Measurements from ENCODE around the gene GNAO1.
A peak's percentile ranks its signal among the peaks of the same experiment; 100 is the strongest.
"Not testable (repeated sequence)": the region's sequence is repeated elsewhere in the genome, so short reads cannot be mapped to it uniquely, and the experiment has no call there.

The GNAO1 gene

GRCh38 chr16:56363181-56363716, 172.0 kb downstream of the GNAO1 start:
- no peak for DNase-seq (ENCODE audit: low read depth in 2 of 2)

GRCh38 chr16:56363781-56364565, 172.7 kb downstream of the GNAO1 start:
- no peak for DNase-seq (ENCODE audit: low read depth in 2 of 2)

DNA sequence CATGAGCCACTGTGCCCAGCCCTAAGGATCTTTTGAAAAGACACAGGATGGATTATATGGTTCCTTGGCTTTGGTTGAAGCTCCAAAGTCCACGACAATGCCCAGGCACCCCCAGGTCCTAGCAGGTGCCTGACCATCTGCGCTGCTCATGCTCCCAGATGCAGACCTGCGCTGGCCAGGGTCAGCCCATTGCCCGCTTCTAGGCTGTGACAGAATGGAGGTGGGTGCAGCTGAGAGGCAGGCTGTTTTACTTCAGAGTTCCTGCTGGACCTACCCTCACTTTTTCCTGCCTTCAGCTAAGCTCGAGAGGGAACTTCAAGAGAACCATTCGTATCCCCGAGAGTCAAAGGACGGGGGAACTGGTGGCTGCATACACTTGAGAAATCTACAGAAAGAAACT, 173.6 kb downstream of the GNAO1 start:
- no peak for DNase-seq (ENCODE audit: low read depth in 2 of 2)

- no peak for DNase-seq (ENCODE audit: low read depth in 2 of 2)
These were observed 174.3 kb downstream of the GNAO1 start for GRCh38 chr16:56365552-56365951.

GRCh38 chr16:56366945-56367344, 175.7 kb downstream of the GNAO1 start:
- DNase-seq (ENCODE audit: low read depth in 2 of 2): no peak

DNA sequence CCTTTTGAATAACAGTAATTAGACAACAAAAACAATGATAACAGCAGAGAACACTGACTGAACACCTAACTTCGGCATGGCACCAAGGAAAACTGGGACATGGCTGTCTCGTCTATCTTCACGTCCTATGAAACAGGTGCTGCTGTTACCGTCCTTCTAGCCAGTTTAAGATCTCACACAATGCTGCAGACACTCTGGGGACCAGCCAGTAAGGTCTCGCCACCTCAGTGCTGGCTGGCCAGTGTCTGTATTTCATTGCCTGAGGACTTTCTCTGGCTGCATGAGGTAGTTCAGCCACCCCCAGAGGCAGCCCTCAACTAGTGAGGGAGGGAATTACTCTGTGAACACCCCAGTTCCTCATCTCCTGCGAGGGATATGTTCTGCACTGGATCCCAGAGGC, 176.5 kb downstream of the GNAO1 start:
- no peak for DNase-seq (ENCODE audit: low read depth in 2 of 2)

GRCh38 chr16:56368545-56368944, 177.3 kb downstream of the GNAO1 start:
- DNase-seq (ENCODE audit: low read depth in 2 of 2): no peak

- DNase-seq (ENCODE audit: low read depth in 2 of 2): no peak
These were observed 177.9 kb downstream of the GNAO1 start for GRCh38 chr16:56369202-56369601.

DNA sequence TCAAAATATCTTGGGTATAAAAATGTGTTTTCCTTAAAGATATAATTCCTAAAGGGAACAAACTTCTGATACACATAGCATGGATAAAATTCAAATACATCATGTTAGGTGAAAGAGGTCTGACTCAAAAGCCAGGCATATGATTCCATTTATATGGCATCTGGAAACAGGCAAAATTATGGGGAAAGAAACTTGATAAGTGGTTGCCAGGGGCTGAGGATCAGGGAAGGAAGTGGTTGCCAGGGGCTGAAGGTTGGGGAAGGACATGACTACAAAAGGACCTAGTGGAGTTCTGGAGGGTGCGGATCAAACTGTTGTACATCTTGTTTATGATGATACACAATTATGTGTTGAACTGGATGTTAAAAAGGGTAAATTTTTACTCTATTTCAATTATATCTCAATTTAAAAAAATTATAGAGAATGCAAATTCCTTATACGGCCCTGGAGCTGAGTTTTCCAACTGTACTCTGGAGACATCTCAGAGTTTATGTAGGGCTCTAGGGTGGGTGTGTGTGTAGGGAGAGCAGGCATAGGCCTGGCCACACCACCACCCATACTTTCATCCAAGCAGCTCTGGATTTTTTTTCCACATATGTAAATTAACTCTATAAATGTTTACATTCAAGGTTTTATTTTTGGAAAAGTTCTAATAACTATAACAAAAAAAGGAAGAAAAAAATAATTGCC, 179.0 kb downstream of the GNAO1 start:
- DNase-seq (ENCODE audit: low read depth in 2 of 2): peak; percentile 9 to 12

GRCh38 chr16:56370875-56371659, 179.8 kb downstream of the GNAO1 start:
- no peak for DNase-seq (ENCODE audit: low read depth in 2 of 2)

GRCh38 chr16:56371660-56371937, 180.3 kb downstream of the GNAO1 start:
- no peak for DNase-seq (ENCODE audit: low read depth in 2 of 2)

DNA sequence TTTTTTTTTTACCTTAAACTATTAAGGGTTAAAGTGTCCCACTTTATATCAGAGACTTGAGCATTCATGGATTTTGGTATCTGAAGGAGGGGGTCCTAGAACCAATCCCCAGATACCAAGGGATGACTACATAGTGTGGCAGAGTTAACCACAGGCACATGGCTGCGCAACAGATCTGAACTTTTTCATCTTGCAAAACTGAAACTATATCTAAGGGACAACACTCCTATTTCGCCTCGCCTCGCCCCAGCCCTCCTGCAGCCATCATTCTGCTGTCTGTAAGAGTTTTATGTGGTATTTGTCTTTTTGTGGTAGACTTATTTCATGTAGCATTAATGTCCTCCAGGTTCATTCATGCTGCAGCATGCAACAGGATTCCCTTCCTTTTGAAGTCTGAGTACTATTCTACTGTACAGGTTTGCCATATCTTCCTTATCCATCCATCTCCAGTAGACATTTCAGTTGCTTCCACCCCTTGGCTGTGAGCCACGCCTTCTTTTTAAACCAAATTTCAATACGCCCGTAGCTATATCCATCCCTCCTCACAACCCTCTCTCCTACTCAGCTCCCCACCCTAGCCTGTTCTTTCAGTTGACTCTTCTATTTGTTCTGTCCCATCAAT, 180.8 kb downstream of the GNAO1 start:
- DNase-seq (ENCODE audit: low read depth in 2 of 2): no peak

DNA sequence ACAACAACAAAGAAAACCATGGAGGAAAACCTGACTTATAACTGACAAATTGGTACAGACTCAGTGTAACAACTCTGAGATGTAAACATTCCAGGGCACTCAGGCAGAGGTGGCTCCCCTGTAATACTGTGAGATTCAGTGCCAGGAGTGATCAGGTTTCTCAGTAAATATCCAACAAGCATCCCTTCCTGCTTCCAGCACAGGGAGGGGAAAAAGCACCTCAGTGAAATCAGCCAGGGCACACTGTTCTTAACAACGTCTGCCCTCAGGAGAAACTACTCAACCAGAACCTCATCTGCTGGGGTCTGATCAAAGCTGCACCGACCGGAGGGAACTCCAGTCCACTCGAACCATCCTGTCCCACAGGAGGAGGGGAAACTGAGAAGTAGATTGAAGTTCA, 181.7 kb downstream of the GNAO1 start:
- no peak for DNase-seq (ENCODE audit: low read depth in 2 of 2)

DNA sequence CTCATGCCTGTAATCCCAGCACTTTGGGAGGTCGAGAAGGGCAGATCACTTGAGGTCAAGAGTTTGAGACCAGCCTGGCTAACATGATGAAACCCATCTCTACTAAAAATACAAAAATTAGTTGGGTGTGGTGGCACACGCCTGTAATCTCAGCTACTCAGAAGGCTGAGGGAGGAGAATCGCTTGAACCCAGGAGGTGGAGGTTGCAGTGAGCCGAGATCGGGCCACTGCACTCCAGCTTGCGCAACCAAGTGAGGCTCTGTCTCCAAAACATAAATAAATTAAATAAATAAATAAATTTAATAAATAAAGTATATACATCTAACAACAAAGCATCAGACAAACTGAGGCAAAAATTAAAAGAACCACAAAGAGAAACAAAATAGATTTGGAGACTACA, 184.5 kb downstream of the GNAO1 start:
- DNase-seq (ENCODE audit: low read depth in 2 of 2): not testable (repeated sequence)

DNA sequence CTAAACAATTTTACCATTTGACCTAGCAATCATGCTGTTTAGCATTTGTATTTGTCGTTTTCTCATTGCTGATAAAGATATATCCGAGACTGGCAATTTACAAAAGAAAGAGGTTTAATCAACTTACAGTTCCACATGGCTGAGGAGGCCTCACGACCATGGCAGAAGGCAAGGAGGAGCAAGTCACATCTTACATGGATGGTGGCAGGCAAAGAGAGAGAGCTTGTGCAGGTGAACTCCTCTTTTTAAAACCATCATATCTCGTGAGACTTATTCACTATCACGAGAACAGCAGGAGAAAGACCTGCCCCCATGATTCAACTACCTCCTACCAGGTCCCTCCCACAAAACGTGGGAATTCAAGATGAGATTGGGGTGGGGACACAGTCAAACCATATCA, 187.8 kb downstream of the GNAO1 start:
- DNase-seq (ENCODE audit: low read depth in 2 of 2): not testable (repeated sequence)

GRCh38 chr16:56380778-56381485, 189.6 kb downstream of the GNAO1 start:
- DNase-seq (ENCODE audit: low read depth in 2 of 2): not testable (repeated sequence)

- DNase-seq (ENCODE audit: low read depth in 2 of 2): no peak
These were observed 191.2 kb downstream of the GNAO1 start for GRCh38 chr16:56382459-56382858.

DNA sequence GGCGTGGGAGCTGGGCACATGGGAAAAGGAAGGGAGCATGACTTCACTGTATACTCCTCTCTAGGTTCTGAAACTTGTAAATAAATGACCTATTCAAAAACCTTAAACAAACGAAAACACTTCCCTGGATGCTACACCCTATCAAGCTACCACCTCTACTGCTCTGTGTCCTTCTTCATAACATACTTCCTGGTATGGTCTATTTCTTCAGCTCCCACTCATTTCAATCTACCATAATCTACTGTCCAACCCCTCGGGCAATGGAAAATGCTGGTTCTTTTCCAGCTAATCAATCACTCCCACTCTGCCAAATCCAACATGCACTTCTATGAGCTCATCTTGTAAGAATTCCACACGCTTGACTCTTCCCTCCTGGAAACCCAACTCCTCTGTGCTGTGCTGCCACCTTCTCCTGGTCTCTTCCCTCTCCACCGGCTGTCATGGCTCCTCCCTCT, 191.6 kb downstream of the GNAO1 start:
- peak in 1 of 2 experiments; percentile 12 for DNase-seq (ENCODE audit: low read depth in 2 of 2)

DNA sequence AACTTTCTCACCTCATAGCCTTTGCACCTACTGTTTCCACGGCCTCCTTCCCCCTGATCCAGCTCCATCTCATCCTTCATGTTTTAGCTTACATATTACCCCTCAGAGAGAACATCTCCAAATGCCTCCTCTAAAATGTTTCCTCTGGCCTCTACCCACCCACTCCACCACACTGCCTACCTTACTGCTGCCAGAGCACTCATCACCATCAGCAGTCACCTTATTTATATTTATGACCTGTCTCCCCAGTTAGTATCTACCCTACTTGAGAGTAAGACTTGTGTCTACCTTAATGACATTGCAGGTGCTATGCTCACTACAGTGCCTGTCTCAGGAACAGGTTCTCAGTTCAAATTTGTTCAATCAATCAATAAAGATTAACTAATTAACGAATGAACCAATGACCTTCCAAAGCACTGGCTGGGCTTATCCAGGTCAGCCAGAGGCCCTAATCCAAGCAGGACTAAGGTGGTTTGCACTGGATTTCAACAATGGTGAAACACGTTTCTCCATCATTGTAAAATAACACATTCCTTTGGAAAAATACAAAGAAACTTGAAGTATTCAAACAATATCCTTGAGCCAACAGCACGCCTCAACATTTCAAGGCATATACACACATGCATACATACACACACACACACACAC, 192.9 kb downstream of the GNAO1 start:
- DNase-seq (ENCODE audit: low read depth in 2 of 2): no peak

DNA sequence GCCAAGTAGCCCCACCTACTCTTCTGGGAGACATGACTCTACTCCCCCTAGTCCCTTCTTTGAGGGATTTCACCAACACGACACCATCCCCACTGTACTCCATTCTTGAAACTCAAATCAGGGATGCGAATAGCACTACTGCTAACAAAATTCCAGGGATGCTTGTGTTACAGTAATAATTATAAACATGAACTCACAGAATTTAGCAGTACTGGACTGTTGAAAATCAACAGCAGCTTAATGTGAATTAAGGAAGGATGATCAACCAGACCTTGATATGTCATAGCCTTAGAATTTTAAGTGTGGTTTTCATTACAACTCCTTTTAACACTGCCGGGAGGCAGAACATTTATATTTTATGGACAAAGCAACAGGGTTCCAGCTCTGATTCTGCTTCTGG, 196.1 kb downstream of the GNAO1 start:
- peak; percentile 30 to 53 for DNase-seq (ENCODE audit: low read depth in 2 of 2)

DNA sequence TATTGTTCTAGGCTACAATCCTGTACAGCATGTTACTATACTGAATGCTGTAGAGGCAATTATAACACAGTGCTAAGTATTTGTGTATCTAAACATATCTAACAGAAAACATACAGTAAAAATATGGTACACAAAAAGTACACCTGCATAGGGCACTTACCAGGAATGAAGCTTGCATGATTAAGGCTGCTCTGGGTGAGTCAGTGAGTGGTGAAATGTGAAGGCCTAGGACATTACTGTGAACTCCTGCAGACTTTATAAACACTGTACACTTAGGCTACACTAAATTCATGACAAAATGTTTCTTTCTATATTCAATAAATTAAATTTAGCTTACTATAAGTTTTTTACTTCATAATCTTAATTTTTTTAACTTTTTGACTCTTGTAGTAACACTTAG, 196.9 kb downstream of the GNAO1 start:
- DNase-seq (ENCODE audit: low read depth in 2 of 2): no peak

All from fibroblast of skin of left biceps (primary cell).